H9 (cell line): ENCODE data around the gene GFPT1. TPM values are rescaled to one million over a fixed set of nuclear protein-coding genes. Genes with fewer than 3 reads are reported as not detected.
A peak's percentile ranks its signal among the peaks of the same experiment; 100 is the strongest.

ENCODE experiments used
- DNase-seq: peaks from one replicate; pipeline ENCODE4 v3.0.0-alpha.2; 2017
- H2AFZ ChIP-seq: one replicate; pipeline ENCODE4 v1.6.1; 2013; ENCODE audit warnings: mild to moderate bottlenecking, low read length, control low read depth, moderate library complexity
- H2AK5ac ChIP-seq: 2 replicates; pipeline ENCODE4 v1.6.1; 2013; ENCODE audit warnings: low read length, control low read depth, mixed read lengths; ENCODE audit not compliant: insufficient read length
- H2BK120ac ChIP-seq: one replicate; pipeline ENCODE4 v1.6.1; 2013; ENCODE audit warnings: low read depth, mild to moderate bottlenecking, low read length, control low read depth, inconsistent platforms; ENCODE audit not compliant: poor library complexity, severe bottlenecking
- H2BK12ac ChIP-seq: 2 replicates; pipeline ENCODE4 v1.6.1; 2013; ENCODE audit warnings: low read length, control low read depth, mixed read lengths, low read depth; ENCODE audit not compliant: insufficient read length
- H2BK15ac ChIP-seq: 2 replicates; pipeline ENCODE4 v1.6.1; 2013; ENCODE audit warnings: low read depth, low read length, control low read depth
- H2BK20ac ChIP-seq: one replicate; pipeline ENCODE4 v1.6.1; 2013; ENCODE audit warnings: low read depth, mild to moderate bottlenecking, low read length, control low read depth, inconsistent platforms; ENCODE audit not compliant: poor library complexity, severe bottlenecking
- H2BK5ac ChIP-seq: 2 replicates; pipeline ENCODE4 v1.6.1; 2013; ENCODE audit warnings: low read length, control low read depth, mixed read lengths; ENCODE audit not compliant: insufficient read length
- H3K14ac ChIP-seq: 2 replicates; pipeline ENCODE4 v1.6.1; 2013; ENCODE audit warnings: low read length, control low read depth; ENCODE audit not compliant: insufficient read depth
- H3K18ac ChIP-seq: 2 replicates; pipeline ENCODE4 v1.6.1; 2013; ENCODE audit warnings: low read depth, mild to moderate bottlenecking, mixed read lengths, low read length, control low read depth; ENCODE audit not compliant: insufficient read length
- H3K23ac ChIP-seq: 2 replicates; pipeline ENCODE4 v1.6.1; 2013; ENCODE audit warnings: low read length, control low read depth, mixed read lengths, low read depth; ENCODE audit not compliant: insufficient read length
- H3K23me2 ChIP-seq: 2 replicates; pipeline ENCODE4 v1.6.1; 2013; ENCODE audit warnings: low read depth, mild to moderate bottlenecking, mixed read lengths, low read length, control low read depth; ENCODE audit not compliant: insufficient read length, poor library complexity, severe bottlenecking
- H3K27ac ChIP-seq: 2 replicates; pipeline ENCODE4 v1.5.1; 2013; ENCODE audit warnings: low read length, control low read depth, mixed read lengths, low read depth; ENCODE audit not compliant: insufficient read length
- H3K27me3 ChIP-seq: 2 replicates; pipeline ENCODE4 v1.6.1; 2013; ENCODE audit warnings: low read length, control low read depth, inconsistent platforms; ENCODE audit not compliant: insufficient read depth
- H3K4ac ChIP-seq: 2 replicates; pipeline ENCODE4 v1.6.1; 2013; ENCODE audit warnings: low read depth, mild to moderate bottlenecking, control low read depth, inconsistent platforms, low read length, moderate library complexity
- H3K4me1 ChIP-seq: 2 replicates; pipeline ENCODE4 v1.6.1; 2013; ENCODE audit warnings: low read length, control low read depth, inconsistent platforms; ENCODE audit not compliant: insufficient read depth
- H3K4me2 ChIP-seq: 2 replicates; pipeline ENCODE4 v1.6.1; 2013; ENCODE audit warnings: low read length, control low read depth, mixed read lengths; ENCODE audit not compliant: insufficient read length, insufficient read depth
- H3K56ac ChIP-seq: 2 replicates; pipeline ENCODE4 v1.6.1; 2013; ENCODE audit warnings: low read depth, mild to moderate bottlenecking, mixed read lengths, low read length, control low read depth; ENCODE audit not compliant: insufficient read length
- H3K79me1 ChIP-seq: 2 replicates; pipeline ENCODE4 v1.6.1; 2013; ENCODE audit warnings: low read depth, mild to moderate bottlenecking, moderate library complexity, low read length, control low read depth, inconsistent platforms; ENCODE audit not compliant: insufficient read depth, poor library complexity, severe bottlenecking
- H3K79me2 ChIP-seq: 2 replicates; pipeline ENCODE4 v1.6.1; 2013; ENCODE audit warnings: low read length, control low read depth, inconsistent platforms; ENCODE audit not compliant: insufficient read depth
- H3K9ac ChIP-seq: 2 replicates; pipeline ENCODE4 v1.6.1; 2013; ENCODE audit warnings: low read length, control low read depth, mixed read lengths; ENCODE audit not compliant: insufficient read length; ENCODE audit errors: extremely low read depth
- H3K9me3 ChIP-seq: one replicate; pipeline ENCODE4 v1.6.1; 2013; ENCODE audit warnings: low read depth, low read length, inconsistent platforms; ENCODE audit not compliant: control insufficient read depth
- H3T11ph ChIP-seq: one replicate; pipeline ENCODE4 v1.6.1; 2013; ENCODE audit warnings: mild to moderate bottlenecking, low read length, control low read depth, inconsistent platforms
- H4K20me1 ChIP-seq: one replicate; pipeline ENCODE4 v1.6.1; 2013; ENCODE audit not compliant: control insufficient read depth, insufficient read length, insufficient read depth
- H4K5ac ChIP-seq: 2 replicates; pipeline ENCODE4 v1.6.1; 2013; ENCODE audit warnings: low read depth, mild to moderate bottlenecking, mixed read lengths, low read length, control low read depth; ENCODE audit not compliant: insufficient read length
- H4K8ac ChIP-seq: replicated peaks from 2 replicates; pipeline ENCODE4 v1.6.1; 2013; ENCODE audit warnings: low read length, control low read depth, mixed read lengths, low read depth; ENCODE audit not compliant: insufficient read length
- H4K91ac ChIP-seq: 2 replicates; pipeline ENCODE4 v1.6.1; 2013; ENCODE audit warnings: low read depth, mild to moderate bottlenecking, moderate library complexity, mixed read lengths, low read length, control low read depth; ENCODE audit not compliant: insufficient read length
- H3K27ac Mint-ChIP-seq, 3 experiments: 2 replicates in 2 of 3; 3 replicates in 1 of 3; pipeline ENCODE4 v1.8.0; 2020 to 2021; ENCODE audit warnings: mixed read lengths in 3 of 3, mild to moderate bottlenecking in 1 of 3, moderate library complexity in 1 of 3
- H3K27me3 Mint-ChIP-seq: 2 replicates; pipeline ENCODE4 v1.8.0; 2021; ENCODE audit warnings: low read depth, mild to moderate bottlenecking, moderate library complexity, mixed read lengths
- H3K36me3 Mint-ChIP-seq, 3 experiments: 2 replicates in 2 of 3; 3 replicates in 1 of 3; pipeline ENCODE4 v1.8.0; 2020 to 2021; ENCODE audit warnings: low read depth in 3 of 3, mixed read lengths in 3 of 3; ENCODE audit not compliant: insufficient read depth in 1 of 3
- H3K4me1 Mint-ChIP-seq, 2 experiments: 2 replicates each; pipeline ENCODE4 v1.8.0; 2020; ENCODE audit warnings: mixed read lengths in 2 of 2
- H3K4me3 Mint-ChIP-seq, 2 experiments: 2 replicates in 1 of 2; 3 replicates in 1 of 2; pipeline ENCODE4 v1.8.0; 2020 to 2021; ENCODE audit warnings: mild to moderate bottlenecking in 2 of 2, mixed read lengths in 2 of 2, moderate library complexity in 1 of 2
- H3K9me3 Mint-ChIP-seq, 2 experiments: 2 replicates in 1 of 2; 3 replicates in 1 of 2; pipeline ENCODE4 v1.8.0; 2020; ENCODE audit warnings: mild to moderate bottlenecking in 2 of 2, mixed read lengths in 2 of 2, moderate library complexity in 1 of 2
- CTCF ChIP-seq: fragments of 200-600 bp; sonication (generic); conservative IDR thresholded peaks from 3 replicates; pipeline ENCODE4 v1.8.0; 2021; ENCODE audit warnings: antibody characterized with exemption, mild to moderate bottlenecking
- WGBS: extraction: QIAGEN DNeasy Blood & Tissue Kit; methylation state at CpG from one replicate; pipeline ENCODE4 v1.1.7; 2013; ENCODE audit warnings: missing lambda C conversion rate, low lambda C conversion rate, mixed read lengths; ENCODE audit not compliant: insufficient read length; ENCODE audit errors: extremely low coverage; 5-methylcytosine and 5-hydroxymethylcytosine counted together
- total RNA-seq: library from RNA; stranded (reverse); gene quantifications from 2 replicates; pipeline ENCODE4 v1.2.1, GENCODE V29; 2021

Gene GFPT1
- total RNA-seq, 1 experiment from 2014 or later, result 84.4 TPM

GRCh38 chr2:69436596-69436937, 49.5 kb upstream of the GFPT1 start:
- Histone ChIP-seq H3K23ac (no peak overlapping the region), H3K56ac (peak overlapping the region; percentile 95), H3K4me1 (no peaks in the 10 kb centered on the region; the same call in 1 of the 2 replicates), H2BK5ac (peak overlapping the region; percentile 94), H3K4ac (no peak overlapping the region), H2AK5ac (no peak overlapping the region), H3K9ac (peak overlapping the region; percentile 89), H2AFZ (peak overlapping the region; percentile 96), H2BK15ac (no peak overlapping the region), H4K20me1 (no peaks in the 10 kb centered on the region), H4K91ac (peak overlapping the region; percentile 45), H3K18ac (no peak overlapping the region), H2BK120ac (no peak overlapping the region), H3K4me2 (peak overlapping the region; percentile 100), H4K8ac (peak overlapping the region; percentile 91), H4K5ac (peak overlapping the region; percentile 98), H3K23me2 (peaks cover 11% of the 10 kb centered on the region), H3K79me1 (no peaks in the 10 kb centered on the region), H3T11ph (no peak overlapping the region), H3K27me3 (no peaks in the 10 kb centered on the region), H2BK20ac (no peak overlapping the region), H3K27ac (peak overlapping the region; percentile 95), H2BK12ac (peak overlapping the region; percentile 45), H3K9me3 (no peaks in the 10 kb centered on the region), H3K79me2 (no peaks in the 10 kb centered on the region), H3K14ac (peak overlapping the region; percentile 87; the same call in 1 of the 2 replicates)
- Mint-ChIP-seq H3K27ac (peak overlapping the region; percentile 92 to 98 (median 97); a peak in 6 of 7 replicates), H3K27me3 (no peaks in the 10 kb centered on the region), H3K4me1 (peaks cover 27 to 28% of the 10 kb centered on the region in 2 experiments), H3K36me3 (peaks cover 0 to 16% (median 4%) of the 10 kb centered on the region in 3 experiments; a peak in 3 of 7 replicates), H3K4me3 (peak overlapping the region; percentile 93 to 96), H3K9me3 (peaks cover 0 to 4% of the 10 kb centered on the region in 2 experiments; a peak in 2 of 5 replicates)
- no peak for DNase-seq
- WGBS, result no CpG with 5 or more reads among the region's 5 CpGs
- TF ChIP-seq CTCF, result no peak
